SH-SY5Y (cell line): ENCODE results near the gene RFTN1.

Source experiments
- GATA2 ChIP-seq: IDR thresholded peaks from 2 replicates; pipeline ENCODE4 v1.6.1; 2011; ENCODE audit warnings: mild to moderate bottlenecking, low read depth, low read length
- GATA3 ChIP-seq: IDR thresholded peaks from 2 replicates; pipeline ENCODE4 v1.6.1; 2011; ENCODE audit warnings: low read depth, mild to moderate bottlenecking, low read length, moderate library complexity

RFTN1 gene

DNA sequence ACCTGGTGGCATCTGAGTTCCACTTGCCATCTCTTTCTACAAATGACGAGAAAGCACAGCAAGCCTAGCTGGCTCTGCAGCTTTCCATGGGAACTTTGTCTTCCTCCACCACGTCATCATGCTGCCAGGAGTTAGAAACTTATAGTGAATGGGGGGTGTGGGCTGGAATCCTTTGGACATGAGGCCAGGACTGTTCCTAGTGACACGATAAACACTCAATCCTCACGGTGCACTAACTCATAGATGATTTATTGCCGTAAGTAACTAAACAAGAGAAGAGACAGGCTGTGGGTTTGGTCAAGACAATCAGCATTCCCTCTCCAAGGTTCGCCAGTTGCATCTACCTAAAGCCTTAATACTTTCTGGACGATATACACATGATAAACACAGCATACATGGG lies 197.9 kb downstream of the RFTN1 start:
- TF ChIP-seq GATA2 (no peak), GATA3 (no peak)

- no peak for TF ChIP-seq GATA2
These were observed 199.4 kb downstream of the RFTN1 start for GRCh38 chr3:16313886-16314645.

- TF ChIP-seq GATA3 (no peak), GATA2 (no peak)
These were observed 201.5 kb downstream of the RFTN1 start for GRCh38 chr3:16311960-16312451.

DNA sequence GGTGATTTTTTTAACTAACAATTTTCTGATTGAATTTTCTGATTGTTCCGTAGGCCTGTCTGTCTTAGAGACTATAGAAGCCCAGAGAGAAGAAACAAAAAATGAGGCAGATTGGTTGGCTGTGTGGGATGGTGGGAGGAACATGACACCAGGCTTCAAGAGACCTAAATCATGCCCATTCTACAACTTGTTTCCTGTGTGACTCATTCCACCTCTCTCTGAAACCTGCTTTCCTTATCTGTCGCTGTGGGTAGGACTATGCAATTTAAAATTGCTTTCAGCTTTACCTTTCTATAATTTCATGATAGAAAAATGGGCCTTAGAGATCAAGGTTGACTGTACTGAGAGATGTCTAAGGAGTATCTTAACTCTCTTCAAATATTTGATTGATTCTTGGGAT lies 203.9 kb downstream of the RFTN1 start:
- TF ChIP-seq GATA2 (no peak), GATA3 (no peak)

DNA sequence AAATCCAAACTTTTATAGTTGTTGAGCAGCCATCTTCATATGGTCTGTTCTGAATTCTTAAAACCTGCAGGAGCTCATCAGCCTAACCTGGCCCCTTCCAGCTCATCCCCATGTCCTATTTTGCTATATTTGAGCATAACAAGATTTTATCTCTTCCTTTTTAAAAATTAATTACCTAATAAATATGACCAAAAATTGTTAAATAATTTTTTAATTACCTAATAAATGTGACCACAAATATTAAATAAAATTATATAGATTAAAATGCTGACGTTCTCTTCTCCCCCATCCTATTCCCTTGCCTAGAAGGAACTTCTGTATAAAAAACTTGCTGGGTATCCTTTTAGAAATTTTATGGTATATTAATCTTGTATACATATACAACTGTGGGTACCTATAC lies 204.8 kb downstream of the RFTN1 start:
- TF ChIP-seq GATA2 (no peak), GATA3 (no peak)

DNA sequence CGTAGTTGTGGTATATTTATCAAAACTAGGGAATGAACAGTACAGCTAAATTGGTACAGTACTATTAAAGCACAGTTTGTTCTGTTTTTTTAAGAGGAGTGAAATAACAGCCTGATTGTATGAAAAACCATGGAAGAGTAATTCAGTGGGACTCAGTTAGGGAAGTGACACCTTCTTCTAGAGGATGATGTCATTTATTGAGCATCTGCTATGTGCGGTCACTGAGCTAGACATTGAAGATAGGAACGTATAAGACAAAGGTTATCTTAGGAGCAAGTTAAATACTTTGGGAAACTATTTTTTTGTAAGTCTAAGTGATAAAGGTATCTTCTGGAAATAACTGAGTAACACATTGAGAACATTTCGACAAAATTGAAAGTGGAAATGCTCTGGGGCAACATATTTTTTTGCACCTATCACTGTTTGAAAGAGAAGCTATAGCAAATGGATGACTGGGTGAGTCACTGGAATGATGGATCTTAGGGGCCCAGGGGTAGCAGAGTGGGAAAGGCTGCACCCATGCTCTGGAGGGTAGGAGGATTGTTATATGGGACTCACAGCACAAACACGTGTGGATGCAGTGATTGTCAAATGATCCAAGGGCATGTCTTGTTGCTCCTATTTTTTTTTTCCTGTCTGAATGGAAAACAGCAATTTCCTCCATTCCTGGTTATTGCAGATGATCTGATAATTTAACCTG lies 205.5 kb downstream of the RFTN1 start:
- TF ChIP-seq GATA3 (no peak), GATA2 (no peak)

- no peak for TF ChIP-seq GATA3
These were observed 208.4 kb downstream of the RFTN1 start for GRCh38 chr3:16305111-16305541.

DNA sequence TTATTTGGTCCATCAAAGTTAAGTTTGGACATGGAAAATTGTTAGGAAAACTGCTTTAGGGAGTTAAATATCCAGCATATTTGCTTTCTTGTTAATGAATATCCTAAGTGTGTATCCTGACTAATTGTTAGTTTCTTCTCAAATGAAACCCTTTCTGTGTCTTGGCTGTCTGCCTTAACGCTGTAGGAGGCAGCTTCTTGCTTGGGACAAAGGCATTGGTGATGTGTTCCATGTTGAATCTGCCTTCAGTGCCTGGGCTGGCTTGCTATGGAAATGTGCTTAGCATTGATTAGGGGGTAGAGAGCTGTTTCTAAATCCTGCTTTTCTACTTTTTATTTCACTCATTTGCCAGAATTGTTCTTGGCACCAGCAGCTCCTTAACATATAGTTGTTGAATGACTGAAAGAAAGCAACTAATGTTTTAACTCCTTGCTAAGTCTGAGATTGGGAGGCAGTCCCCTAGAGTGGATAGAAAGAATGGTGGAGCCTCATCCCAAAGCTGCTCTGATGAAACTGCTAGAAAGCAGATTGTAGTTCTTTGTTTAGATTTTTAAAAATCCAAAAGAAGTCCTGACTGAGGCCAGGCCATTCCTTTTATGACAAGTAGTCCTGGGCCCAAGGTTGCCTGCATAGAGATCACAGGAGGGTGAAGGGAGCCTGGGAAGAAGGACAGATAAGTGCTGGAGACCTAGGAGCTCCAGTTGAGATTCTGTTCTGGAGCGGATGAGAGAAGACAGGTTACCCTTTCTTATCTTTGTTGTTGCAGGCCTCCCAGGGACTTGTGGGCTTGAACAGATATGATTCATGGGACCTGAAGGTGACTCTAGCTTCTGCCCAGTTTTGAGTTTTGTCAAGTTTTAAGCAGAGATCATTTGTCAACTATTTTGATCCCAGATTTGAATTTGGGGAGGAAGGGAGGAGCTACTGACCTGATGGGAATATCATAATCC lies 209.2 kb downstream of the RFTN1 start:
- TF ChIP-seq GATA2 = no peak
- no peak for TF ChIP-seq GATA3

GRCh38 chr3:16303037-16303575 lies 210.4 kb downstream of the RFTN1 start:
- TF ChIP-seq GATA3 (no peak), GATA2 (no peak)

DNA sequence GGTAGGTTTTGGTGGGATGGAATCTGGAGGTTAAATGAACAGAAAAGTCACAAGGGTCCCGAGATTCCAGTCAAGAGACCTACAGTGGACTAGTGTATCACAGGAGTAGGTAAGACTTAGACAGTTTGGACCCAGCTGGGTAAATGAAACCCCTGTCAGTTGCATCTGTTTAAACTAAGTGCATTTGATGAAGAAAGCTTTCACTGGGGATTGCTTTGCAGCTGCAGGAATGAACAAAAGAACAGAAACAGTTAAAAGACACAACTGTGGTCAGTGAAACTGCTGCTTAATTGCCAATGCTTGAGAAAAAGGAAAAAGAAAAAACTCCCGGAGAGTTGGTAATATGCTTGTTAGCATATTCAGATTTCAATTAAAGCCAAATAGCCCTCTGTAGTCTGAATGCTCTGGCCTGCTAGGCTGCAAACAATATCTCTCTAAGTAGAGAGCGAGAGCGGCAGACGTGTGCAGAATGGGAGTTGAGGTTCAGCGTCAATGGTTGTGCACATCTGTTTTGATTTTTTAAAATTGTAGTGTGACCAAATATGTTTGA lies 211.3 kb downstream of the RFTN1 start:
- TF ChIP-seq GATA3 = no peak
- no peak for TF ChIP-seq GATA2

DNA sequence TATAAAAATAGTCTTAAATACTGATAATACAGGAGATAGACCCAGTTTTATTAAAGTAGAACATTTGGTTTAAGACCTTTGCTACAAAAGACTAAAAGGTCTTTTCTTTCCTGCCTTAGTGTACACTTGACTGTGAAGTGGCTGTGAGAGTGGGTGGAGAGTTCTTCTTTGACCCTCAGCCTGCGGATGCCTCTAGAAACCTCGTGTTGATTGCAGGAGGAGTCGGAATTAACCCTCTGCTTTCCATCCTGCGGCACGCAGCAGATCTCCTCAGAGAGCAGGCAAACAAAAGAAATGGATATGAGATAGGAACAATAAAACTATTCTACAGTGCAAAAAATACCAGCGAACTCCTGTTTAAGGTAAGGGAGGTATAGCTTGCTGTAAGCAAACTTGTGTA lies 212.0 kb downstream of the RFTN1 start:
- TF ChIP-seq GATA2 (no peak), GATA3 (no peak)

GRCh38 chr3:16300881-16301359 lies 212.6 kb downstream of the RFTN1 start:
- TF ChIP-seq GATA2 = no peak
- no peak for TF ChIP-seq GATA3

DNA sequence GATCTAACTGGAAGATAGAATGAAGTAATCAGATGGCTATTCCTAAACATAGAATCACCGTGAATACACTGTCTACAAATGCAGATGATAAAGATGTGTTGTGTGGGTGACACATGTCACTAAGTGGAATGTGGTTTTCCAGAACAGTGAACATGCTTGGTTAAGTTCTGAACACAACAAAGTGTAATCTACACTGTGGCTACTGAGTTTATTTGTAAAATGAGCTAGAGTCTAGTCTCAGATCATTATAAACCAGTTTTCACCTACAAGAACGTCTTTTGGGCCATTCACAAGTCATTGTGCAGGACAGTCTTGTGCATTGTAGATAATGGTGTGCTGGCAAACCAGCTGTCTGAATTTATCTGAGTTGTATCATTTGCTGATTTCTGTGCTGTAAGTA lies 213.2 kb downstream of the RFTN1 start:
- TF ChIP-seq GATA3 = no peak
- TF ChIP-seq GATA2 = no peak
